Inflammatory macrophage treated with lipopolysaccharide for 4 hours (primary cell): Measurements from ENCODE around the gene BRCC3.
A peak's percentile ranks its signal among the peaks of the same experiment; 100 is the strongest.
"Not testable (repeated sequence)": the region's sequence is repeated elsewhere in the genome, so short reads cannot be mapped to it uniquely, and the experiment has no call there.

Experiments
- DNase-seq: peaks from one replicate; pipeline ENCODE4 v3.0.0-alpha.2; 2020

BRCC3 gene

DNA sequence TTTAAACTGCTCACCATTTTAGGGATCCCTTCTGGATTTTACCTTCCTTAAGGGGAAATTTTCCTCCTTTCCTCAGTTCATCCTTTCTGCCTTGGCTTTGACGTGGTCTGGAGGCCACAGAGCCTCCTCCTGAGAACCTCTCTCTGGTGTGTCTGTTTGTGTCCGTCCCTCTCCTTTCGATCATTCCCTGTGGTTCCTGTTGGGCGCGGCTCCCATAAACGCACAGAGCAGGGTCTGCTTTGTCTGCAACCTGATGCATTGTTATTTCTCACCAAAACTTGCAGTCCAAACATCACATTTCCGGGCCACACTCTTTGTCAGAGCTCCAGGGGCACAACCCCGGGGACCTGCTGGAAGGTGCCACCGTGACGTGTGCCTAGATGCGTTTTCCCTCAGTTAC lies 76.9 kb downstream of the BRCC3 start:
- DNase-seq = not testable (repeated sequence)

DNA sequence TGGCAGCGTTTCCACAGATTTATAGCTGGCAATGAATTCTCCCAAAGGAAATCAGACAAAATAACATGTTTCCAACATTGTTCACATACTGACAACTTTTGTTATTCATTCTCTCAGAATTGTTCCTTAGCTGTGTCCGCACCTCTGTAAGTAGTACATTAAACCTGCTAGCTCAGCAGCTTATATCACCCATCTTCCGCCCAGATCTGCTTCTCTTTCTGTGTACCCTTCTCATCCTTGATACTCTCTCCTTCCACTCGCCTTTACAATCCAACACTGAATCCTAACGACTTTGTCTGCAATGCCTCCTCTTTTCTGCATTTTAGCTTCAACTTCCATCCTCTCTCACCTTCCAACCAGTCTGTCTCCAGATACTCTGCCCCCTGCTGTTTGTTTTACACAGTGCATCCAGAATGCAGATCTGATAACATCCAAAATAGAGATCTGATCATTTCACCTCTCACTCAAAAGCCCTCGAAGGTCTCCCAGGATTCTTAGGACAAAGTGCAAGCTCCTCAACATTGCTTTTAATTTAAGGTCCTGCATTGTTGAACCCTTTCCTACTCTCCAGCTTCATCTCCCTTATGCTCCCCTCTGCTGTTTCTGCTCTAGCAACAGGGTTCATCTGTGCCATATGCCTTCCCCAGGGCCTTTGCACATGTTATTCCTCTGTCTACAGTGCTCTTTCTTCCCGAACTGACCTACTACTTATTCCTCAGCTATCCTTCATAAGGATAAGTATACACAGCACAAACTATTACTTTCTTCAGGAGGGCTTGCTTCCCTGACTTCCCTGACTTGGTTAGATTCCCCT lies 77.6 kb downstream of the BRCC3 start:
- peak; percentile 21 for DNase-seq

GRCh38 chrX:155169881-155170280 lies 98.6 kb downstream of the BRCC3 start:
- no peak for DNase-seq
